ENCODE results near the gene TROAP. TPM values are rescaled to one million over a fixed set of nuclear protein-coding genes. Genes with fewer than 3 reads are reported as not detected.

Gene TROAP
- total RNA-seq, 1 experiment from 2014 or later, result 75.3 TPM

- Histone ChIP-seq H3K4me2 (ENCODE audit: insufficient read depth, insufficient read length, low read length) (no peak overlapping the region), H3K23me2 (ENCODE audit: insufficient read length, low read depth, low read length, poor library complexity, severe bottlenecking) (no peaks in the 10 kb centered on the region), H2BK12ac (ENCODE audit: insufficient read length, low read depth, low read length) (no peak overlapping the region), H2BK120ac (ENCODE audit: low read depth, low read length, poor library complexity, severe bottlenecking) (no peak overlapping the region), H3K27me3 (ENCODE audit: insufficient read depth, low read length) (no peaks in the 10 kb centered on the region), H3K27ac (ENCODE audit: insufficient read length, low read depth, low read length) (no peak overlapping the region), H3K9me3 (ENCODE audit: control insufficient read depth, low read depth, low read length) (no peaks in the 10 kb centered on the region), H3K14ac (ENCODE audit: insufficient read depth, low read length) (no peak overlapping the region), H2BK5ac (ENCODE audit: insufficient read length, low read length) (no peak overlapping the region), H4K91ac (ENCODE audit: insufficient read length, low read depth, low read length) (no peak overlapping the region), H4K20me1 (ENCODE audit: control insufficient read depth, insufficient read depth, insufficient read length) (no peaks in the 10 kb centered on the region), H2BK15ac (ENCODE audit: low read depth, low read length) (no peak overlapping the region), H3K79me2 (ENCODE audit: insufficient read depth, low read length) (no peaks in the 10 kb centered on the region), H3K9ac (ENCODE audit: extremely low read depth, insufficient read length, low read length) (no peak overlapping the region), H4K5ac (ENCODE audit: insufficient read length, low read depth, low read length) (no peak overlapping the region), H3T11ph (ENCODE audit: low read length) (no peak overlapping the region), H2AFZ (ENCODE audit: low read length) (no peak overlapping the region), H2AK5ac (ENCODE audit: insufficient read length, low read length) (no peak overlapping the region), H3K4ac (ENCODE audit: low read depth, low read length) (no peak overlapping the region), H3K18ac (ENCODE audit: insufficient read length, low read depth, low read length) (no peak overlapping the region), H2BK20ac (ENCODE audit: low read depth, low read length, poor library complexity, severe bottlenecking) (no peak overlapping the region), H4K8ac (replicated peaks; ENCODE audit: insufficient read length, low read depth, low read length) (no peak overlapping the region), H3K79me1 (ENCODE audit: insufficient read depth, low read depth, low read length, poor library complexity, severe bottlenecking) (no peaks in the 10 kb centered on the region), H3K4me1 (ENCODE audit: insufficient read depth, low read length) (no peaks in the 10 kb centered on the region), H3K23ac (ENCODE audit: insufficient read length, low read depth, low read length) (no peak overlapping the region), H3K56ac (ENCODE audit: insufficient read length, low read depth, low read length) (no peak overlapping the region)
- no peaks in the 10 kb centered on the region for H3K36me3 Mint-ChIP-seq (ENCODE audit: insufficient read depth in 1 of 3, low read depth in 3 of 3)
- peaks cover 19% of the 10 kb centered on the region for H3K27me3 Mint-ChIP-seq (ENCODE audit: low read depth)
- peaks cover 2% of the 10 kb centered on the region in 2 experiments for H3K4me1 Mint-ChIP-seq
- no peak overlapping the region for H3K4me3 Mint-ChIP-seq
- no peak overlapping the region for H3K27ac Mint-ChIP-seq
- H3K9me3 Mint-ChIP-seq, result no peaks in the 10 kb centered on the region; a peak in 1 of 5 replicates
- DNase-seq, result no peak
- no CpG with 5 or more reads among the region's 7 CpGs for WGBS (ENCODE audit: extremely low coverage, insufficient read length, low lambda C conversion rate)
- TF ChIP-seq CTCF (conservative IDR thresholded peaks at IDR 0.05), result no peak
Observed at GRCh38 chr12:49359671-49360070, 36.6 kb downstream of the TROAP start.

Data from H9 (cell line).